Naive B cell (primary cell): ENCODE data around the gene SPINK4. TPM values are rescaled to one million over a fixed set of nuclear protein-coding genes. Genes with fewer than 3 reads are reported as not detected.

Experiments
- ATAC-seq, 2 donors: fragments of 150-1000 bp; cut with Tn5 transposase; 2 replicates each; pipeline ENCODE4 v1.10.0; 2021; ENCODE audit warnings: low read depth in 2 of 2, mild to moderate bottlenecking in 2 of 2, moderate library complexity in 2 of 2
- DNase-seq: peaks from one replicate; pipeline ENCODE4 v3.0.0; 2022
- H3K27ac Mint-ChIP-seq, 6 donors: one replicate each; pipeline ENCODE4 v1.8.0; 2020 to 2022; ENCODE audit warnings: mild to moderate bottlenecking in 6 of 6, mixed read lengths in 6 of 6, moderate library complexity in 5 of 6, inconsistent platforms in 2 of 6
- H3K27me3 Mint-ChIP-seq, 3 donors: one replicate each; pipeline ENCODE4 v1.8.0; 2021 to 2022; ENCODE audit warnings: mixed read lengths in 3 of 3, mild to moderate bottlenecking in 1 of 3
- H3K36me3 Mint-ChIP-seq, 2 donors: one replicate each; pipeline ENCODE4 v1.8.0; 2020 to 2022; ENCODE audit warnings: mixed read lengths in 2 of 2, inconsistent platforms in 1 of 2, mild to moderate bottlenecking in 1 of 2
- H3K4me1 Mint-ChIP-seq, 3 donors: one replicate each; pipeline ENCODE4 v1.8.0; 2020 to 2022; ENCODE audit warnings: mixed read lengths in 3 of 3, inconsistent platforms in 1 of 3, mild to moderate bottlenecking in 1 of 3, moderate library complexity in 1 of 3
- H3K4me3 Mint-ChIP-seq, 8 donors: one replicate each; pipeline ENCODE4 v1.8.0; 2020 to 2022; ENCODE audit warnings: mild to moderate bottlenecking in 8 of 8, mixed read lengths in 8 of 8, moderate library complexity in 8 of 8, inconsistent platforms in 2 of 8
- H3K9me3 Mint-ChIP-seq, 7 donors: one replicate each; pipeline ENCODE4 v1.8.0; 2020 to 2022; ENCODE audit warnings: mixed read lengths in 7 of 7, mild to moderate bottlenecking in 5 of 7, inconsistent platforms in 2 of 7, moderate library complexity in 1 of 7
- polyA plus RNA-seq, 6 donors: library from polyadenylated mRNA; unstranded; fragments of 300-500 nt; fragmentation: Illumina TruSeq; gene quantifications; one replicate each; pipeline ENCODE4 v1.2.3, GENCODE V29; 2021; ENCODE audit warnings: low read depth in 6 of 6

SPINK4 gene
- polyA plus RNA-seq, result not detected

- Mint-ChIP-seq H3K4me3 (no peak within 1 kb of the TSS), H3K27ac (peak within 1 kb of the TSS in 2 of 6 donors; percentile 31 to 80), H3K36me3 (no peaks in the 10 kb centered on the region), H3K4me1 (no peaks in the 10 kb centered on the region), H3K27me3 (peaks cover 7 to 16% (median 12%) of the 10 kb centered on the region in 3 donors), H3K9me3 (no peaks in the 10 kb centered on the region)
- DNase-seq, result no peak
- no peak for ATAC-seq
Observed at GRCh38 chr9:33239921-33240320, at the start of gene SPINK4. SPINK4 (plus strand) TSS chr9:33240167; CDS start chr9:33240209, 42 bp downstream.

- no peaks in the 10 kb centered on the region for H3K27me3 Mint-ChIP-seq
- H3K27ac Mint-ChIP-seq, result peak overlapping the region in 1 of 6 donors; percentile 17
- no peak for ATAC-seq
Observed at GRCh38 chr9:33192493-33193255, 47.3 kb upstream of the SPINK4 start.

GRCh38 chr9:33193818-33194217 is 46.1 kb upstream of the SPINK4 start:
- ATAC-seq (no peak), DNase-seq (no peak)
- Mint-ChIP-seq H3K9me3 (no peaks in the 10 kb centered on the region), H3K27ac (no peak overlapping the region), H3K27me3 (no peaks in the 10 kb centered on the region), H3K36me3 (no peaks in the 10 kb centered on the region), H3K4me1 (peaks cover 7 to 11% (median 10%) of the 10 kb centered on the region in 3 donors), H3K4me3 (no peak overlapping the region)

More at GRCh38 chr9:33192493-33193255, 47.3 kb upstream of the SPINK4 start:
- DNase-seq, result no peak
- H3K4me1 Mint-ChIP-seq, result peaks cover 7 to 16% (median 11%) of the 10 kb centered on the region in 3 donors
- H3K36me3 Mint-ChIP-seq, result no peaks in the 10 kb centered on the region
- no peak overlapping the region for H3K4me3 Mint-ChIP-seq
- no peaks in the 10 kb centered on the region for H3K9me3 Mint-ChIP-seq

GRCh38 chr9:33196736-33197135 is 43.2 kb upstream of the SPINK4 start:
- H3K36me3 Mint-ChIP-seq, result no peaks in the 10 kb centered on the region
- H3K27ac Mint-ChIP-seq, result no peak overlapping the region
- peak overlapping the region in 1 of 8 donors; percentile 22 for H3K4me3 Mint-ChIP-seq
- peaks cover 4 to 8% (median 8%) of the 10 kb centered on the region in 3 donors for H3K4me1 Mint-ChIP-seq
- DNase-seq (no peak), ATAC-seq (no peak)
- H3K27me3 Mint-ChIP-seq, result no peaks in the 10 kb centered on the region
- no peaks in the 10 kb centered on the region for H3K9me3 Mint-ChIP-seq

GRCh38 chr9:33197279-33198152 is 42.5 kb upstream of the SPINK4 start:
- H3K9me3 Mint-ChIP-seq, result no peaks in the 10 kb centered on the region
- peak overlapping the region in 2 of 6 donors; percentile 19 to 58 for H3K27ac Mint-ChIP-seq
- no peak overlapping the region for H3K4me3 Mint-ChIP-seq
- DNase-seq (no peak), ATAC-seq (no peak)
- H3K27me3 Mint-ChIP-seq, result no peaks in the 10 kb centered on the region
- H3K36me3 Mint-ChIP-seq, result no peaks in the 10 kb centered on the region
- peaks cover 10% of the 10 kb centered on the region in 3 donors for H3K4me1 Mint-ChIP-seq

GRCh38 chr9:33198165-33198564 is 41.8 kb upstream of the SPINK4 start:
- Mint-ChIP-seq H3K4me1 (peaks cover 13 to 14% (median 14%) of the 10 kb centered on the region in 3 donors), H3K27me3 (no peaks in the 10 kb centered on the region), H3K27ac (peak overlapping the region in 2 of 6 donors; percentile 19 to 64), H3K36me3 (no peaks in the 10 kb centered on the region), H3K9me3 (no peaks in the 10 kb centered on the region), H3K4me3 (no peak overlapping the region)
- DNase-seq (no peak), ATAC-seq (no peak)

- Mint-ChIP-seq H3K4me3 (peak overlapping the region in 3 of 8 donors; percentile 10 to 30 (median 28)), H3K9me3 (no peaks in the 10 kb centered on the region), H3K4me1 (peaks cover 13 to 17% (median 14%) of the 10 kb centered on the region in 3 donors), H3K27ac (peak overlapping the region; percentile 35 to 95 (median 78)), H3K36me3 (no peaks in the 10 kb centered on the region), H3K27me3 (peaks cover 0 to 10% (median 5%) of the 10 kb centered on the region in 3 donors)
- DNase-seq (no peak), ATAC-seq (no peak)
Observed at GRCh38 chr9:33202018-33202417, 37.9 kb upstream of the SPINK4 start.

GRCh38 chr9:33202552-33203201 is 37.3 kb upstream of the SPINK4 start:
- no peaks in the 10 kb centered on the region for H3K9me3 Mint-ChIP-seq

GRCh38 chr9:33209394-33209793 is 30.6 kb upstream of the SPINK4 start:
- no peak overlapping the region for H3K4me3 Mint-ChIP-seq
- ATAC-seq, result no peak
- no peaks in the 10 kb centered on the region for H3K9me3 Mint-ChIP-seq
- DNase-seq, result no peak
- H3K27ac Mint-ChIP-seq, result peak overlapping the region in 1 of 6 donors; percentile 48
- no peaks in the 10 kb centered on the region for H3K36me3 Mint-ChIP-seq
- no peaks in the 10 kb centered on the region for H3K4me1 Mint-ChIP-seq
- peaks cover 0 to 13% (median 9%) of the 10 kb centered on the region in 3 donors for H3K27me3 Mint-ChIP-seq

More at GRCh38 chr9:33202552-33203201, 37.3 kb upstream of the SPINK4 start:
- ATAC-seq (peak; percentile 100), DNase-seq (peak; percentile 85)
- Mint-ChIP-seq H3K27ac (peak overlapping the region; percentile 35 to 96 (median 84)), H3K4me3 (peak overlapping the region; percentile 28 to 84 (median 66)), H3K27me3 (peaks cover 0 to 13% (median 7%) of the 10 kb centered on the region in 3 donors), H3K36me3 (no peaks in the 10 kb centered on the region), H3K4me1 (peaks cover 13 to 17% (median 14%) of the 10 kb centered on the region in 3 donors)

- no peaks in the 10 kb centered on the region for H3K9me3 Mint-ChIP-seq
- H3K4me1 Mint-ChIP-seq, result no peaks in the 10 kb centered on the region
- no peak for ATAC-seq
- H3K27me3 Mint-ChIP-seq, result peaks cover 0 to 13% (median 9%) of the 10 kb centered on the region in 3 donors
- H3K27ac Mint-ChIP-seq, result peak overlapping the region in 1 of 6 donors; percentile 48
- no peak overlapping the region for H3K4me3 Mint-ChIP-seq
- H3K36me3 Mint-ChIP-seq, result no peaks in the 10 kb centered on the region
- no peak for DNase-seq
Observed at GRCh38 chr9:33210006-33210715, 29.8 kb upstream of the SPINK4 start.

GRCh38 chr9:33211695-33212393 is 28.1 kb upstream of the SPINK4 start:
- no peak for DNase-seq
- peak overlapping the region in 1 of 6 donors; percentile 42 for H3K27ac Mint-ChIP-seq
- peaks cover 0 to 6% (median 5%) of the 10 kb centered on the region in 3 donors for H3K27me3 Mint-ChIP-seq

More at GRCh38 chr9:33211695-33212393, 28.1 kb upstream of the SPINK4 start:
- Mint-ChIP-seq H3K4me3 (peak overlapping the region in 1 of 8 donors; percentile 78), H3K4me1 (no peaks in the 10 kb centered on the region), H3K9me3 (no peaks in the 10 kb centered on the region), H3K36me3 (no peaks in the 10 kb centered on the region)
- ATAC-seq, result no peak
